ENCODE measurements around the gene NOLC1.
A peak's percentile ranks its signal among the peaks of the same experiment; 100 is the strongest.

- TF ChIP-seq CTCF (IDR thresholded peaks at IDR 0.05) (no peak), POLR2AphosphoS5 (IDR thresholded peaks at IDR 0.05) (peak in 1 of 2 donors; percentile 57), POLR2A (IDR thresholded peaks at IDR 0.05; ENCODE audit: low read depth) (no peak)
These were observed 18.6 kb upstream of the NOLC1 start for GRCh38 chr10:102133373-102134195.
